GM18867 (cell line): ENCODE measurements around the gene IL9R.
"Not testable (repeated sequence)": the region's sequence is repeated elsewhere in the genome, so short reads cannot be mapped to it uniquely, and the experiment has no call there.

Experiments
- ATAC-seq: cut with Tn5 transposase; IDR thresholded peaks from one replicate; pipeline ENCODE4 v1.9.1; 2021; ENCODE audit warnings: mild to moderate bottlenecking, moderate library complexity; ENCODE audit not compliant: unreplicated experiment

Gene IL9R

GRCh38 chrX:155995321-155995875 lies 2.1 kb upstream of the IL9R start:
- ATAC-seq = no peak

- ATAC-seq = no peak
These were observed 620 bp downstream of the IL9R start for GRCh38 chrX:155998116-155998515.

GRCh38 chrX:155998761-155999510 lies 1.4 kb downstream of the IL9R start:
- no peak for ATAC-seq

DNA sequence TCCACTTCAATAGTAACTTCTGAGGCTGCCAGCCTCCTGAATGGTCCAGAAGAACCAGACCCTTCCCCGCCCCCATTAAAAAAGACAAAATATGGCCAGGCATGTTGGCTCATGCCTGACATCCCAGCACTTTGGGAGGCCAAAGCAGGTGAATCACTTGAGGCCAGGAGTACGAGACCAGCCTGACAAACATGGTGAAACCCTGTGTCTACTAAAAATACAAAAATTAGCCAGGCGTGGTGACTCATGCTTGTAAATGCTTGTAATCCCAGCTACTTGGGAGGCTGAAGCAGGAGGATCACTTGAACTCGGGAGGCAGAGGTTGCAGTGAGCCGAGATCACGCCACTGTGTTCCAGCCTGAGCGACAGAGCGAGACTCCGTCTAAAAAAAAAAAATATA lies 2.3 kb downstream of the IL9R start:
- ATAC-seq = not testable (repeated sequence)

GRCh38 chrX:156000361-156000926 lies 2.9 kb downstream of the IL9R start:
- no peak for ATAC-seq

GRCh38 chrX:156001001-156001666 lies 3.6 kb downstream of the IL9R start:
- no peak for ATAC-seq

GRCh38 chrX:156001667-156002021 lies 4.1 kb downstream of the IL9R start:
- ATAC-seq = no peak

DNA sequence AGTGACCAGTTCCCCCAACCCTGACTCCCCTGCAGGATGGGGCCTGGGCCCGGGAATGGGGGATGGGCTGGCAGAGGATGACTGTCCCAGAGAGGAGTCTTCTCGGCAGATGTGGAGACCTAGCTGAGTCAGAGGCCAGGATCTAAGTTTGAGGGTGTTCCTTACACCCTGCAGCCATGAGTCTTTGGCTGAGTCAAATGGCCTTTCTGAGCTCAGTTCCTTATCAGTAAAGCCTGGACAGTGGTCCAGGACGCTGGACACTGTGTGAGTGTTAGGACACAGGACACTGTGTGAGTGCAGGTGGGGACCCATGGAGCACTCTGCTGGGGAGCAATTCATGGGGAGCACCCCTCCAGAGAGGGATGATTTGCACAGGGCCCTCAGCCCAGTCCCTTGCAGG lies 5.0 kb downstream of the IL9R start:
- ATAC-seq = no peak

GRCh38 chrX:156003486-156004185 lies 6.1 kb downstream of the IL9R start:
- ATAC-seq = no peak

DNA sequence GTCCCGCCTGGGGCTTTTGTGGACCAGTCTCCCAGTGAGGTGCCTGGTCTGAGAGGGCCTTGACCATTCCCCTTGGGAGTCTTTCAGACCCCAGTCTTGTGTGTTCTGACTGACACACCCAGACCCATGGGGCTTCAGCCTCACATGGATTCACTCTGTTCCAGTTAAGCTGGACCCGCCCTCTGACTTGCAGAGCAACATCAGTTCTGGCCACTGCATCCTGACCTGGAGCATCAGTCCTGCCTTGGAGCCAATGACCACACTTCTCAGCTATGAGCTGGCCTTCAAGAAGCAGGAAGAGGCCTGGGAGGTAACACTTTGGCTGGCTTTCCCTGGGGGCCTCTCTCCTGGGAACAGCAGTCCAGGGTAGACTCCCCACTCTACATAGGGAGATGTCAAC lies 6.8 kb downstream of the IL9R start:
- ATAC-seq = no peak

GRCh38 chrX:156004740-156005139 lies 7.2 kb downstream of the IL9R start:
- ATAC-seq = no peak

DNA sequence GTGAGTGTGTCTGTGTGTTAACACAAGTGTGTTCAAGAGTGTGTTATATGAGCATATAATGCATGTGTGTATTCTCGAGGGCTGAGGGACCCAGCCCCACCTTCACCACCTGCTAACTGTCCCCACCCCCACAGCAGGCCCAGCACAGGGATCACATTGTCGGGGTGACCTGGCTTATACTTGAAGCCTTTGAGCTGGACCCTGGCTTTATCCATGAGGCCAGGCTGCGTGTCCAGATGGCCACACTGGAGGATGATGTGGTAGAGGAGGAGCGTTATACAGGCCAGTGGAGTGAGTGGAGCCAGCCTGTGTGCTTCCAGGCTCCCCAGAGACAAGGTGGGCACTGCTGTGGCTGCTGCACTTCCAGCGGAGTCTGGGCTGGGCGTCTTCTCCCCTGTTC lies 7.6 kb downstream of the IL9R start:
- ATAC-seq = no peak

DNA sequence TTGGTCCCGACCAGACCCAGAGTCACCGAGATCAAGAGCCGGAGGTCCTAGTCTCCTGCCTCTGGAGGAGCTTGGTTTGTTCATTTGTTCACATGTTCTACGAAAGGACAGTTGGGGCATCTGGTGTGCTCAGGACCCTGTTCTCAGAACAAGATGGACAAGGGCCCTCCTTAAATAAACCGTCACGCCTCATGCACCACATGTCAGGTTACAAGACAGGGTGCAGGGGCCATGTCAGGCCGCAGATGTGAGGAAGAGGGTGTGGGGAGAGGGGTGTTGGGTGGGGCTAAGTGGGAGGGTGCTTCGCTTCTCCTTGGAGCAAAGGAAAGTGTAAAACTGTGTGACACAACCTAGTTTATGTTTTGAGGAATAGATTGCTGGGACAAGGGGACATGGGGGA lies 9.0 kb downstream of the IL9R start:
- not testable (repeated sequence) for ATAC-seq

GRCh38 chrX:156008379-156008778 lies 10.9 kb downstream of the IL9R start:
- not testable (repeated sequence) for ATAC-seq

DNA sequence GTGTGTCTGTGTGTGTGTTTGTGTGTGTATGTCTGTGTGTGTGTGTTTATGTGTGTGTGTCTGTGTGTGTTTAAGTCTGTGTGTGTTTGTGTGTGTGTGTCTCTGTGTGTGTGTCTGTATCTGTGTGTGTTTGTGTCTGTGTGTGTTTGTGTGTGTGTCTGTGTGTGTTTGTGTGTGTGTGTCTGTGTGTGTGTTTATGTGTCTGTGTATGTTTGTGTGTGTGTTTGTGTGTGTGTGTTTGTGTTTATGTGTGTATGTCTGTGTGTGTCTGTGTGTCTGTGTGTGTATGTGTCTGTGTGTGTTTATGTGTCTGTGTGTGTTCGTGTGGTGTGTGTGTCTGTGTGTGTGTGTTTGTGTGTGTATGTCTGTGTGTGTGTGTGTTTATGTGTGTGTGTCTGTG lies 11.4 kb downstream of the IL9R start:
- no peak for ATAC-seq

DNA sequence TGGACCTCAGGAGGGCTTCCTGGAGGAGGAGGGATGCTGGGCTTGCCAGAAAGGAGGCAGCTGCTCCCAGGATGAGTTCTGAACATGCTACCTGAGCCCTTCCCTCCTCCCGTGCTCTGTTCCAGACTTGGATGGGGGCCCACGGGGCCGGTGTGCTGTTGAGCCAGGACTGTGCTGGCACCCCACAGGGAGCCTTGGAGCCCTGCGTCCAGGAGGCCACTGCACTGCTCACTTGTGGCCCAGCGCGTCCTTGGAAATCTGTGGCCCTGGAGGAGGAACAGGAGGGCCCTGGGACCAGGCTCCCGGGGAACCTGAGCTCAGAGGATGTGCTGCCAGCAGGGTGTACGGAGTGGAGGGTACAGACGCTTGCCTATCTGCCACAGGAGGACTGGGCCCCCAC lies 12.2 kb downstream of the IL9R start:
- not testable (repeated sequence) for ATAC-seq

DNA sequence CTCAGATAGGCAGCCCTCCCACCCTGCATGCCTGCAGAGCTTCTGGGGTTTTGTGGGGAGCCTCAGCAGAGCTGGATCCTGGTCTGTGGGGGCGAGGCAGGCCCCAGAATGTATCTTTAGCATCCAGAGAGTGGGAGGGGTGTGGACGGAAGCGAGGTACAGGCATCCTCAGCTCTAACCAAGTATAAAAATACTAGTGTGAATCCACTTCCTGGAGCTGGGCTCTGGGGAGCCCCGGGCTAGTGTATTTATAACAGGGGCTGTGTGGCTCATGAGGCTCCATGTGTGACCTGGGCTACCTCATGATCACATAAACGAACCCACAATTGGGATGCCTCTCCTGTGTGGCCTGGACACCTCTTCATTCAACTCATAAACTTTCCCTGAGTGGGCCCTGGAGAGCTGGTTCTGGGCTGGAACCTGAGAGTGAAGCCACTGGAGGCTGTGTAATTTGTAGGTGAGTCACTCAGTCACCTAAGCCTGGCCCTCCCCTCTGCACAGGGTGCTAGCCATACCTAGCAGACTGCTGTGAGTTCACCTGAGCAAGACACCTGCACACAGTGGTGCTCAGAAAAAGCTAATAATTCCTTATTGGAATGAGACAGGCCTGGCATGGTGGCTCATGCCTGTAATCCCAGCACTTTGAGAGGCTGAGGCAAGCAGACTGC lies 15.9 kb downstream of the IL9R start:
- ATAC-seq = peak; percentile 63

DNA sequence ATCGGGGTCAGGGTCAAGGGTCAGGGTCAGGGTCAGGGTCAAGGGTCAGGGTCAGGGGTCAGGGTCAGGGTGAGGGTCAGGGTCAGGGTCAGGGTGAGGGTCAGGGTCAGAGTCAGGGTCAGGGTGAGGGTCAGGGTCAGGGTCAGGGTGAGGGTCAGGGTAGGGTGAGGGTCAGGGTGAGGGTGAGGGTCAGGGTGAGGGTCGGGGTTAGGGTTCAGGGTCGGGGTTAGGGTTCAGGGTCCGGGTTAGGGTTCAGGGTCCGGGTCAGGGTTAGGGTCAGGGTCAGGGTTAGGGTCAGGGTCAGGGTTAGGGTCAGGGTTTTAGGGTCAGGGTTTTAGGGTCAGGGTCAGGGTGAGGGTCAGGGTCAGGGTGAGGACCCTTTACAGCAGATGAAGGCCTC lies 22.4 kb downstream of the IL9R start:
- not testable (repeated sequence) for ATAC-seq

DNA sequence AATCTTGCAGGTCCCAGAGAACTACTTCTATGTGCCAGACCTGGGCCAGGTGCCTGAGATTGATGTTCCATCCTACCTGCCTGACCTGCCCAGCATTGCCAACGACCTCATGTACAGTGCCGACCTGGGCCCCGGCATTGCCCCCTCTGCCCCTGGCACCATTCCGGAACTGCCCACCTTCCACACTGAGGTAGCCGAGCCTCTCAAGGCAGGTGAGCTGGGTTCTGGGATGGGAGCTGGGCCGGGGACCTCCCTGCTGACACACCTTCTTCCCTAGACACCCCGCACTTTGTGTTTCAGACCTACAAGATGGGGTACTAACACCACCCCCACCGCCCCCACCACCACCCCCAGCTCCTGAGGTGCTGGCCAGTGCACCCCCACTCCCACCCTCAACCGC lies 25.5 kb downstream of the IL9R start:
- ATAC-seq = not testable (repeated sequence)

- not testable (repeated sequence) for ATAC-seq
These were observed 27.5 kb downstream of the IL9R start for GRCh38 chrX:156024949-156025492.
